ELF-1 (cell line): ENCODE results near the gene BMP7.

Experiments used
- DNase-seq: peaks from one replicate; pipeline ENCODE4 v3.0.0-alpha.2; 2016; ENCODE audit warnings: low read depth, low spot score

BMP7 gene

GRCh38 chr20:57212534-57213276, 53.7 kb downstream of the BMP7 start:
- peak; percentile 87 for DNase-seq

GRCh38 chr20:57211908-57212533, 54.4 kb downstream of the BMP7 start:
- DNase-seq: no peak

- no peak for DNase-seq
Observed at GRCh38 chr20:57211406-57211805, 55.0 kb downstream of the BMP7 start.

- DNase-seq: no peak
Observed at GRCh38 chr20:57210911-57211280, 55.5 kb downstream of the BMP7 start.

- DNase-seq: no peak
Observed at GRCh38 chr20:57210054-57210910, 56.2 kb downstream of the BMP7 start.

GRCh38 chr20:57209413-57209812, 57.0 kb downstream of the BMP7 start:
- no peak for DNase-seq

- no peak for DNase-seq
Observed at GRCh38 chr20:57208198-57208597, 58.2 kb downstream of the BMP7 start.

GRCh38 chr20:57207251-57207650, 59.2 kb downstream of the BMP7 start:
- DNase-seq: no peak

- no peak for DNase-seq
Observed at GRCh38 chr20:57205606-57206219, 60.7 kb downstream of the BMP7 start.

GRCh38 chr20:57203986-57204385, 62.5 kb downstream of the BMP7 start:
- DNase-seq: no peak

GRCh38 chr20:57203204-57203603, 63.2 kb downstream of the BMP7 start:
- no peak for DNase-seq

- DNase-seq: no peak
Observed at GRCh38 chr20:57202309-57202708, 64.1 kb downstream of the BMP7 start.

GRCh38 chr20:57200882-57201695, 65.4 kb downstream of the BMP7 start:
- DNase-seq: no peak

GRCh38 chr20:57199656-57200405, 66.6 kb downstream of the BMP7 start:
- DNase-seq: no peak

- peak; percentile 37 for DNase-seq
Observed at GRCh38 chr20:57198132-57199072, 68.0 kb downstream of the BMP7 start.

- no peak for DNase-seq
Observed at GRCh38 chr20:57197352-57198131, 68.9 kb downstream of the BMP7 start.

- DNase-seq: no peak
Observed at GRCh38 chr20:57195469-57196100, 70.9 kb downstream of the BMP7 start.

GRCh38 chr20:57195023-57195422, 71.4 kb downstream of the BMP7 start:
- DNase-seq: no peak
